ENCODE results near the gene CDS2. TPM values are rescaled to one million over a fixed set of nuclear protein-coding genes. Genes with fewer than 3 reads are reported as not detected.

Gene CDS2
- total and polyA plus RNA-seq, 10 of the 15 experiments (the other 5 are each of a cell fraction or from before 2014, with no cell fraction given), result 11.5 to 94.7 (median 23.1) TPM

DNA sequence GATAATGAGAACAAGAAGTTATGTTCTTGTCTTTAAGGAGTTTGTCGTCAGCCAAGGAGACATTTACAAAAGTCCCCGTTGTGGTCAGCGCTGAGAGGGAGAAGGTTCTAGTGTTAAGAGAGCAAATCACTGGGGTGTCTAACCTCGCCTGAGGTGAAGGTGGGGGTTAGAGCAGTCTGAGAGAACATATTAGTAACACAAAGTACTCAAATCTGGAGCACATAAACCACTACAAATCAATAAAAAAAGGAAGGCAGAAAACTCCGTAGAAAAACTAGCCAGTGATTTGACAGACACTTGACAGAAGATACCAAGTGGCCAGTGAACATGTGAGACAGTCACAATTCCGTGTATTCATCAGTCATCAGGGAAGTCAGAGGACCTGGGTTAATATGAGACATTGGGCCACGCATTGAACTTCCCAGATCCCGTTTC, 45.4 kb downstream of the CDS2 start (continued):
- TF ChIP-seq STAT3 (IDR thresholded peaks at IDR 0.05; ENCODE audit: low read depth, low read length) (no peak), WRNIP1 (IDR thresholded peaks at IDR 0.05; ENCODE audit: borderline replicate concordance, low read depth, low read length) (no peak), LARP7 (IDR thresholded peaks at IDR 0.05) (no peak)

DNA sequence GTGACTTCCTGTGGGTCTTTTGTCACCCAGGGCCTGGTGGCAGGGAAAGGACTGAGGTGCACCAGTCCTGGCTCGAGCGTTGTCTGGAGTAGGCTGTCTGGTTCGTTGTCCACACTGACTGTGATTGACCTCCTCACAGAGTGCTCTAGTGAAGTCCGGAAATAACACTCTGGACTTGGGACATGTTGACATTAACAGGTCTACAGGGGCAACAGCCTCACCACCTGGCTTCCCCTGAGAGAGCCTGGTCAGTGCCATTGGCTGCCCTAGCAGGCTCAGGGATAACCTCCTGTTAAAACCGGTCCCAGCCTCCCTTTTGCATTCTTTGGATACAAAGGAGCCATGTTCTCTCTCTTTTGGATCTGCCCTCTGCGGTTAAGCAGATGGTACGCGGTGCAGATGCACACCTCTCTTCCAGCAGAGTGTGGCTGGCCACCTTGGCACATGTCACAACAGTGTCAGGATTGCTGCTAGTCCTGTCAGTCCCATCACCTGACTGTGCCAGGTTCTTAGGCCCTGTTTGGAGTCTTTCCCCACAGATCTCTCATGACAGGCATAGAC, 46.2 kb downstream of the CDS2 start:
- H3K9me3 ChIP-seq (replicated peaks; ENCODE audit: control insufficient read depth, insufficient read depth, low read length), result no peaks in the 10 kb centered on the region
- in situ Hi-C loops (cut with MboI), result no loop called here
- peaks cover 46% of the 10 kb centered on the region for H3K4me1 ChIP-seq (ENCODE audit: control insufficient read depth, insufficient read depth, low read length)
- intact Hi-C loops (cut with micrococcal nuclease; ENCODE audit: unreplicated experiment), result loop anchor here (2.0 kb wide), 1 partner anchor 20 kb away; no protein-coding TSS in a partner anchor
- ATAC-seq (no peak), FAIRE-seq (no peak), DNase-seq (ENCODE audit: low read depth, low spot score) (no peak)
- no peaks in the 10 kb centered on the region for H3K27me3 ChIP-seq (replicated peaks in 1 of 2; ENCODE audit: control insufficient read depth in 2 of 2, insufficient read depth in 2 of 2, low read length in 1 of 2)
- H3K4me2 ChIP-seq (ENCODE audit: control insufficient read depth, insufficient read depth), result no peak overlapping the region; the same call in 1 of the 2 replicates
- CTCF ChIA-PET, result interaction anchor here (0.7 to 8.4 kb wide), 3 partner anchors 16 to 47 kb away, joined by 3 to 56 read pairs (median 8); partner anchors contain the start of gene CDS2
- H3K79me2 ChIP-seq (ENCODE audit: control insufficient read depth, insufficient read depth, low read length), result peaks cover 9% of the 10 kb centered on the region
- peak overlapping the region; percentile 13; the same call in 1 of the 2 replicates for H3K27ac ChIP-seq (ENCODE audit: control insufficient read depth, insufficient read depth)
- RAD21 ChIA-PET (ENCODE audit: unreplicated experiment), result interaction anchor here (2.1 to 5.3 kb wide), 2 partner anchors 19 to 46 kb away, joined by 9 to 54 read pairs; partner anchors contain the start of gene CDS2
- peaks cover 8 to 9% of the 10 kb centered on the region in 2 experiments; a peak in 2 of 4 replicates for H3K36me3 ChIP-seq (ENCODE audit: control insufficient read depth in 2 of 2, insufficient read depth in 2 of 2, low read length in 1 of 2)
- H2AFZ ChIP-seq (ENCODE audit: control insufficient read depth, low read depth, low read length), result no peak overlapping the region
- WGBS (ENCODE audit: insufficient coverage, insufficient replicate concordance, low lambda C conversion rate, missing lambda C conversion rate), result 99% methylated on average over 8 of the region's 8 CpGs
- BruUV-seq (replicated peaks), result no TSS peak
- H3K4me3 ChIP-seq, result no peak overlapping the region
- POLR2A ChIA-PET, result interaction anchor here (1.8 kb wide), 1 partner anchor 47 kb away, joined by 7 read pairs; the partner anchor contains the start of gene CDS2
- H3K9ac ChIP-seq (ENCODE audit: control insufficient read depth, insufficient read depth, low read length), result no peak overlapping the region
- SMC1A ChIA-PET (ENCODE audit: uncharacterized antibody, unreplicated experiment), result interaction anchor here (1.5 kb wide), 1 partner anchor 17 kb away, joined by 4 read pairs; no protein-coding TSS in a partner anchor
- H4K20me1 ChIP-seq (ENCODE audit: control insufficient read depth, insufficient read depth), result no peaks in the 10 kb centered on the region
- TF ChIP-seq BRCA1 (IDR thresholded peaks at IDR 0.05; ENCODE audit: low read depth, low read length) (no peak), GATAD2B (conservative IDR thresholded peaks at IDR 0.05; ENCODE audit: low read depth) (no peak), EP300 (IDR thresholded peaks at IDR 0.05; ENCODE audit: borderline replicate concordance in 1 of 2, control insufficient read depth in 1 of 2, low read depth in 2 of 2, low read length in 2 of 2) (no peak), MYB (IDR thresholded peaks at IDR 0.05; ENCODE audit: borderline replicate concordance, low read depth, low read length) (no peak), ZSCAN29 (IDR thresholded peaks at IDR 0.05) (no peak), POLR2AphosphoS2 (IDR thresholded peaks at IDR 0.05; ENCODE audit: low read depth, low read length) (no peak), SKIL (IDR thresholded peaks at IDR 0.05; ENCODE audit: low read depth, poor library complexity, severe bottlenecking) (no peak), POLR2A (IDR thresholded peaks at IDR 0.05; ENCODE audit: low read depth, low read length) (no peak), PRDM15 (CRISPR knock-in tag; IDR thresholded peaks at IDR 0.05) (no peak), HDGF (IDR thresholded peaks at IDR 0.05) (no peak), FOXK2 (IDR thresholded peaks at IDR 0.05) (no peak), SRF (IDR thresholded peaks at IDR 0.05; ENCODE audit: low read depth in 2 of 2, low read length in 2 of 2) (no peak), TARDBP (IDR thresholded peaks at IDR 0.05; ENCODE audit: borderline replicate concordance) (no peak)
- TF ChIP-seq, protein P1, sequence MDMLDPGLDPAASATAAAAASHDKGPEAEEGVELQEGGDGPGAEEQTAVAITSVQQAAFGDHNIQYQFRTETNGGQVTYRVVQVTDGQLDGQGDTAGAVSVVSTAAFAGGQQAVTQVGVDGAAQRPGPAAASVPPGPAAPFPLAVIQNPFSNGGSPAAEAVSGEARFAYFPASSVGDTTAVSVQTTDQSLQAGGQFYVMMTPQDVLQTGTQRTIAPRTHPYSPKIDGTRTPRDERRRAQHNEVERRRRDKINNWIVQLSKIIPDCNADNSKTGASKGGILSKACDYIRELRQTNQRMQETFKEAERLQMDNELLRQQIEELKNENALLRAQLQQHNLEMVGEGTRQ (IDR thresholded peaks at IDR 0.05; ENCODE audit: borderline replicate concordance, low read depth, low read length), result no peak

Measured in GM12878 (cell line).